ENCODE data around the gene RHOT2. TPM values are rescaled to one million over a fixed set of nuclear protein-coding genes. Genes with fewer than 3 reads are reported as not detected.
A peak's percentile ranks its signal among the peaks of the same experiment; 100 is the strongest.

RHOT2 gene
- total RNA-seq, 1 donor from 2014 or later: 93.2 TPM

DNA sequence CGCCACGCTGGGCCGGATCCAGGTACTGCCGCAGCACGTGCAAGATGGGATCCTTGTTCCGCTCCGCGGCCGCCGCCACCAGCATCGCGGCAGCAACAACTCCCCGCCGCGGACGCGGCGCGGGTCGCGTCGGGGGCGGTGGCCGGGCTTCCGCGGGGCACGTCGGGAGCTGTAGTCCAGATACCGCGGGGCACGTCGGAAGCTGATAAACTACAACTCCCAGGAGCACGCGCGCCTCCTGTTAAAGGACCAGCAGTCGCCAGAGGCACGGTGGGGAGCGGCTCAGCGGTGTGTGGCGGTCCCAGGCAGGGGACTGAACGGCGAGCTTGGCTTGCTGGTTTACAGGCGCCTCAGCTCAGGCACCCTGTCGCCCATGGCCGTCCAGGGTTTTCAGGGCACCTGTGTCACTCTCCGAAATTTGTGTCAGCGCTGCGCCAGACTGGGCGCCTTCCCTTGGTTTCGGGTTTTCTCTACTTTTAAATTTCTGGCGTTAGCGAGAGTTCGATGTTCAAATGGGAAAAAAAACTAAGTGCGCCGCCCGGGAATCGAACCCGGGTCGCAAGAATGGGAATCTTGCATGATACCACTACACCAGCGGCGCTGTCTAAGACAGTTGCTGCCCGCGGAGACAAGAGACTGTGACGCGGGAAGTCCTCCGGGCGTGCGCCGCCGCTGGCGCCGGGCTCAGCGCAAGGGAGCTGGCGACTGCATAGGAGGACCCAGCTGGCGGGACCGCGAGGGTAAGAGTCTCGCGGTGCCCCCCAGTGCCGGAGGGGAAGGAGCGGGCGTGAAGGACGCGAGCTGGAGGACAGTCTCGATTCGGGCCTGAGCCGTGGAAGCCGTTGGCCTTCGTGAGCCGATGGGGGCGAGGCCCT is 31.5 kb upstream of the RHOT2 start, which contains the start of gene METTL26:
TSS of gene METTL26 (minus strand) at position 100 of the 875 bp plus-strand sequence. CDS start at position 85, 15 bp downstream.
- no peaks in the 10 kb centered on the region for H3K9me3 ChIP-seq (ENCODE audit: insufficient read depth, low read depth, low read length)
- peak within 1 kb of the TSS; percentile 81 for H3K27ac ChIP-seq (ENCODE audit: low read depth, low read length)
- Mint-ChIP-seq H3K27me3 (ENCODE audit: low read depth, unreplicated experiment) (no peaks in the 10 kb centered on the region), H3K4me1 (ENCODE audit: low read depth, unreplicated experiment) (no peaks in the 10 kb centered on the region), H3K36me3 (ENCODE audit: low read depth, unreplicated experiment) (no peaks in the 10 kb centered on the region), H3K4me3 (ENCODE audit: unreplicated experiment) (peak within 1 kb of the TSS; percentile 88), H3K9me3 (ENCODE audit: unreplicated experiment) (no peaks in the 10 kb centered on the region), H3K27ac (ENCODE audit: unreplicated experiment) (peak within 1 kb of the TSS; percentile 89)
- peak; percentile 81 for DNase-seq (ENCODE audit: low read depth)
- H3K4me1 ChIP-seq (ENCODE audit: insufficient read depth, low read length): peaks cover 5% of the 10 kb centered on the region
- no peaks in the 10 kb centered on the region for H3K36me3 ChIP-seq (ENCODE audit: insufficient read depth, low read length)
- no peak for TF ChIP-seq EZH2 (IDR thresholded peaks at IDR 0.05; ENCODE audit: insufficient read depth, low read length)
- TF ChIP-seq, protein P1, sequence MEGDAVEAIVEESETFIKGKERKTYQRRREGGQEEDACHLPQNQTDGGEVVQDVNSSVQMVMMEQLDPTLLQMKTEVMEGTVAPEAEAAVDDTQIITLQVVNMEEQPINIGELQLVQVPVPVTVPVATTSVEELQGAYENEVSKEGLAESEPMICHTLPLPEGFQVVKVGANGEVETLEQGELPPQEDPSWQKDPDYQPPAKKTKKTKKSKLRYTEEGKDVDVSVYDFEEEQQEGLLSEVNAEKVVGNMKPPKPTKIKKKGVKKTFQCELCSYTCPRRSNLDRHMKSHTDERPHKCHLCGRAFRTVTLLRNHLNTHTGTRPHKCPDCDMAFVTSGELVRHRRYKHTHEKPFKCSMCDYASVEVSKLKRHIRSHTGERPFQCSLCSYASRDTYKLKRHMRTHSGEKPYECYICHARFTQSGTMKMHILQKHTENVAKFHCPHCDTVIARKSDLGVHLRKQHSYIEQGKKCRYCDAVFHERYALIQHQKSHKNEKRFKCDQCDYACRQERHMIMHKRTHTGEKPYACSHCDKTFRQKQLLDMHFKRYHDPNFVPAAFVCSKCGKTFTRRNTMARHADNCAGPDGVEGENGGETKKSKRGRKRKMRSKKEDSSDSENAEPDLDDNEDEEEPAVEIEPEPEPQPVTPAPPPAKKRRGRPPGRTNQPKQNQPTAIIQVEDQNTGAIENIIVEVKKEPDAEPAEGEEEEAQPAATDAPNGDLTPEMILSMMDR (IDR thresholded peaks at IDR 0.05; ENCODE audit: insufficient read depth, low read depth, low read length): no peak
- H2AFZ ChIP-seq (ENCODE audit: low read depth, low read length): peak within 1 kb of the TSS; percentile 98
- H4K20me1 ChIP-seq (ENCODE audit: insufficient read depth, low read length): peaks cover 14% of the 10 kb centered on the region
- H3K79me2 ChIP-seq (ENCODE audit: insufficient read depth, low read length): peaks cover 15% of the 10 kb centered on the region
- no peak for FAIRE-seq
- H3K27me3 ChIP-seq (ENCODE audit: insufficient read depth, low read length): no peaks in the 10 kb centered on the region
- peak within 1 kb of the TSS; percentile 81 for H3K9ac ChIP-seq (ENCODE audit: low read length)
- H3K4me2 ChIP-seq (ENCODE audit: low read length): peak within 1 kb of the TSS; percentile 90
- H3K4me3 ChIP-seq (ENCODE audit: insufficient read depth, low read depth, low read length): peak within 1 kb of the TSS; percentile 80

GRCh38 chr16:637081-638018 is 30.6 kb upstream of the RHOT2 start:
- Mint-ChIP-seq H3K27me3 (ENCODE audit: low read depth, unreplicated experiment) (no peaks in the 10 kb centered on the region), H3K9me3 (ENCODE audit: unreplicated experiment) (no peaks in the 10 kb centered on the region), H3K36me3 (ENCODE audit: low read depth, unreplicated experiment) (no peaks in the 10 kb centered on the region), H3K27ac (ENCODE audit: unreplicated experiment) (no peak overlapping the region), H3K4me3 (ENCODE audit: unreplicated experiment) (peak overlapping the region; percentile 88), H3K4me1 (ENCODE audit: low read depth, unreplicated experiment) (no peaks in the 10 kb centered on the region)
- Histone ChIP-seq H3K27ac (ENCODE audit: low read depth, low read length) (no peak overlapping the region), H3K79me2 (ENCODE audit: insufficient read depth, low read length) (peaks cover 15% of the 10 kb centered on the region), H3K4me1 (ENCODE audit: insufficient read depth, low read length) (peaks cover 6% of the 10 kb centered on the region), H3K36me3 (ENCODE audit: insufficient read depth, low read length) (no peaks in the 10 kb centered on the region), H4K20me1 (ENCODE audit: insufficient read depth, low read length) (peaks cover 14% of the 10 kb centered on the region), H3K27me3 (ENCODE audit: insufficient read depth, low read length) (no peaks in the 10 kb centered on the region), H2AFZ (ENCODE audit: low read depth, low read length) (peak overlapping the region; percentile 98), H3K9me3 (ENCODE audit: insufficient read depth, low read depth, low read length) (no peaks in the 10 kb centered on the region), H3K9ac (ENCODE audit: low read length) (peak overlapping the region; percentile 81), H3K4me3 (ENCODE audit: insufficient read depth, low read depth, low read length) (peak overlapping the region; percentile 80), H3K4me2 (ENCODE audit: low read length) (peak overlapping the region; percentile 90)
- no peak for TF ChIP-seq EZH2 (IDR thresholded peaks at IDR 0.05; ENCODE audit: insufficient read depth, low read length)
- TF ChIP-seq, protein P1 (IDR thresholded peaks at IDR 0.05; ENCODE audit: insufficient read depth, low read depth, low read length): no peak
- DNase-seq (ENCODE audit: low read depth) (peak; percentile 57), FAIRE-seq (no peak)
